Suprapubic skin (tissue), 4 donors: ENCODE results near the gene OR4K14. TPM values are rescaled to one million over a fixed set of nuclear protein-coding genes. Genes with fewer than 3 reads are reported as not detected.
"Not testable (repeated sequence)": the region's sequence is repeated elsewhere in the genome, so short reads cannot be mapped to it uniquely, and the experiment has no call there.

Experiments
- DNase-seq, 2 donors: peaks; one replicate each; pipeline ENCODE4 v3.0.0-alpha.2; 2019; ENCODE audit warnings: low spot score in 2 of 2
- H3K27ac ChIP-seq: fragments of 200-600 bp; sonication (generic); one replicate; pipeline ENCODE4 v1.5.1; 2019
- H3K27me3 ChIP-seq: fragments of 200-600 bp; sonication (generic); one replicate; pipeline ENCODE4 v1.5.1; 2019
- H3K36me3 ChIP-seq: fragments of 200-600 bp; sonication (generic); one replicate; pipeline ENCODE4 v1.5.1; 2019
- H3K4me1 ChIP-seq: fragments of 200-600 bp; sonication (generic); one replicate; pipeline ENCODE4 v1.5.1; 2019
- H3K4me3 ChIP-seq: fragments of 200-600 bp; sonication (generic); one replicate; pipeline ENCODE4 v1.5.1; 2019; ENCODE audit warnings: mild to moderate bottlenecking
- H3K9me3 ChIP-seq: fragments of 200-600 bp; sonication (generic); one replicate; pipeline ENCODE4 v1.5.1; 2019
- EP300 ChIP-seq: sonication (generic); formaldehyde crosslinking; IDR thresholded peaks from one replicate; pipeline ENCODE4 v1.6.1; 2017; ENCODE audit warnings: antibody characterized with exemption
- POLR2A ChIP-seq, 2 donors: fragments of 450-650 bp; IDR thresholded peaks; one replicate each; pipeline ENCODE4 v1.6.1; 2017; ENCODE audit warnings: antibody characterized with exemption in 2 of 2, mild to moderate bottlenecking in 2 of 2, moderate library complexity in 2 of 2
- POLR2AphosphoS5 ChIP-seq, 3 donors: sonication (generic); formaldehyde crosslinking; IDR thresholded peaks; one replicate each; pipeline ENCODE4 v1.6.1; 2017; ENCODE audit warnings: antibody characterized with exemption in 3 of 3
- WGBS: methylation state at CpG from one replicate; pipeline ENCODE4 v1.1.5; 2018; 5-methylcytosine and 5-hydroxymethylcytosine counted together
- total RNA-seq, 4 donors: library from RNA; depleted of rRNA; stranded (reverse); fragments of >200 nt; gene quantifications; one replicate each; pipeline ENCODE4 v1.1.0, GENCODE V29; 2016
- TF ChIP-seq, protein P1 (sequence below), 2 donors: fragments of 200-600 bp in 1 of 2; fragments of 450-650 bp in 1 of 2; sonication (generic) in 1 of 2; IDR thresholded peaks; one replicate each; pipeline ENCODE4 v1.5.1; 2016 to 2019; ENCODE audit warnings: antibody characterized with exemption in 2 of 2, mild to moderate bottlenecking in 1 of 2, moderate library complexity in 1 of 2

OR4K14 gene
- total RNA-seq, 4 donors from 2014 or later: not detected

DNA sequence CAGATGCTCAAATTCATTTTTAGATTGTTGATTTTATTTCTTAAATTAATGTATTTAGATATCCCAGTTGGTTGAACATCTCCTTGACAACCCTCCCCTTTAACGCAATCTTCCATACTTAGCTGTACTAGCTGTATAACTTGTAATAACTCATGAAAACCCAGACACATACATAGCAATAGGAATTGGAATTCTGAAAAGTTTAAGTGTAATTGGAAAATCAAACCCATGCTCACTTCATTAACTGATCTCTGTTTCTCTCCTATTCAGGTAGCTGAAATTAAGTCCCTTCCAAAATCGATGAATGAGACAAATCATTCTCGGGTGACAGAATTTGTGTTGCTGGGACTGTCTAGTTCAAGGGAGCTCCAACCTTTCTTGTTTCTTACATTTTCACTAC lies 43.8 kb downstream of the OR4K14 start, which contains the start of gene OR4K15:
Gene OR4K15, plus strand, starts transcription at position 301 of the 400 bp plus-strand sequence. Its CDS starts 0 bp downstream, at position 301.
- no peaks in the 10 kb centered on the region for H3K27me3 ChIP-seq
- WGBS: 97% methylated on average over 3 of the region's 3 CpGs
- no peak within 1 kb of the TSS for H3K27ac ChIP-seq
- TF ChIP-seq, protein P1, sequence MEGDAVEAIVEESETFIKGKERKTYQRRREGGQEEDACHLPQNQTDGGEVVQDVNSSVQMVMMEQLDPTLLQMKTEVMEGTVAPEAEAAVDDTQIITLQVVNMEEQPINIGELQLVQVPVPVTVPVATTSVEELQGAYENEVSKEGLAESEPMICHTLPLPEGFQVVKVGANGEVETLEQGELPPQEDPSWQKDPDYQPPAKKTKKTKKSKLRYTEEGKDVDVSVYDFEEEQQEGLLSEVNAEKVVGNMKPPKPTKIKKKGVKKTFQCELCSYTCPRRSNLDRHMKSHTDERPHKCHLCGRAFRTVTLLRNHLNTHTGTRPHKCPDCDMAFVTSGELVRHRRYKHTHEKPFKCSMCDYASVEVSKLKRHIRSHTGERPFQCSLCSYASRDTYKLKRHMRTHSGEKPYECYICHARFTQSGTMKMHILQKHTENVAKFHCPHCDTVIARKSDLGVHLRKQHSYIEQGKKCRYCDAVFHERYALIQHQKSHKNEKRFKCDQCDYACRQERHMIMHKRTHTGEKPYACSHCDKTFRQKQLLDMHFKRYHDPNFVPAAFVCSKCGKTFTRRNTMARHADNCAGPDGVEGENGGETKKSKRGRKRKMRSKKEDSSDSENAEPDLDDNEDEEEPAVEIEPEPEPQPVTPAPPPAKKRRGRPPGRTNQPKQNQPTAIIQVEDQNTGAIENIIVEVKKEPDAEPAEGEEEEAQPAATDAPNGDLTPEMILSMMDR (IDR thresholded peaks at IDR 0.05): no peak
- TF ChIP-seq POLR2A (IDR thresholded peaks at IDR 0.05) (no peak), POLR2AphosphoS5 (IDR thresholded peaks at IDR 0.05) (no peak), EP300 (no peak)
- no peak within 1 kb of the TSS for H3K4me3 ChIP-seq
- no peaks in the 10 kb centered on the region for H3K36me3 ChIP-seq
- no peaks in the 10 kb centered on the region for H3K9me3 ChIP-seq
- DNase-seq: no peak
- H3K4me1 ChIP-seq: no peaks in the 10 kb centered on the region

DNA sequence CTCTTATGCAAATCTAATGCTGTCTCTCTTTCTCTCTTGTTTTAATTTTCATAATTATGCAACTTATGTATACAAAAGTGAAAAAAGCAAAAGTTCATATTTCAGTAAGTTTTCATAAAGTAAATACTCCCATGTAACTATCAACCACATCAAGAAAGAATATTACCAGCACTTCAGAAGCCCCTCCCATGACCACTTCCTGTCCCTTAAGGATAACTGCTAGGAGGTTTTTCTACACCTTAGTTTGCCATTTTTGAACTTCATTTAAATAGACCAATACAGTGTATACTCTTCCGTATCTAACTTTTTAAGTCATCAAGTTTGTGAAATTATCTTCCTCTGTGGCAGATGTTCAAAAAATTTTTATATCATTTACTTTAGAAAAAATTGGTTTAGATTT lies 44.3 kb downstream of the OR4K14 start:
- no peaks in the 10 kb centered on the region for H3K27me3 ChIP-seq
- no peaks in the 10 kb centered on the region for H3K36me3 ChIP-seq
- TF ChIP-seq, protein P1 (IDR thresholded peaks at IDR 0.05): no peak
- TF ChIP-seq POLR2AphosphoS5 (IDR thresholded peaks at IDR 0.05) (no peak), POLR2A (IDR thresholded peaks at IDR 0.05) (no peak), EP300 (no peak)
- H3K4me1 ChIP-seq: no peaks in the 10 kb centered on the region
- no peak for DNase-seq
- no peaks in the 10 kb centered on the region for H3K9me3 ChIP-seq
- H3K4me3 ChIP-seq: no peak overlapping the region
- 71% methylated on average over 1 of the region's 1 CpG for WGBS
- no peak overlapping the region for H3K27ac ChIP-seq

DNA sequence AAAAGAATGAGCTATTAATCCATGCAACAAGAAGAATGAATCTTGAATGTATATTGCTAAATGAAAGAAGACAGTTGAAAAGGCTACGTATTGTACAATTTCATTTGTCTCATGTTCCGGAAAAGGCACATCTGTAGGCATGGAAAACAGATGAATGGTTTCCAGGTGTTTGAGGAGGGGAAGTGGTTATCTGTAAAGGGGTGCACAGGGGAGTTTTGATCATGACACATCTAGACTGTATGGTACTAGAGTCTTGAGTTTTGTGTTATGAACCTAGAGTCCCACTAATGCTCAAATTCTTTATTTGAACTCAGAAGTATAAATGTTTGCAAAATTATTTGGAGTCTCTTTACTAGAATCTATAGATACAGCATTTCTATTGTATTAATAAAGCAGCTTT lies 49.4 kb downstream of the OR4K14 start:
- not testable (repeated sequence) for H3K36me3 ChIP-seq, H3K9me3 ChIP-seq, H3K4me3 ChIP-seq, H3K27ac ChIP-seq, DNase-seq, H3K27me3 ChIP-seq, H3K4me1 ChIP-seq
- 50% methylated on average over 2 of the region's 2 CpGs for WGBS

Other genes starting within 250 kb of the OR4K14 start
- gene OR4M1, start 245.8 kb downstream of the OR4K14 start, total RNA-seq: not detected
- gene OR4N2, start 215.5 kb downstream of the OR4K14 start, total RNA-seq: not detected
- under 1 TPM in 1 of 4 donors, not detected in 3; 0.04 TPM for gene OR4K2, start 144.2 kb downstream of the OR4K14 start, total RNA-seq
- gene OR4K5, start 98.7 kb downstream of the OR4K14 start, total RNA-seq: not detected
- gene OR4K1, start 88.4 kb downstream of the OR4K14 start, total RNA-seq: not detected
- gene OR4K15, start 43.7 kb downstream of the OR4K14 start, total RNA-seq: not detected
- not detected for gene OR4Q2, start 17.1 kb downstream of the OR4K14 start, total RNA-seq
- not detected for gene OR4K13, start 16.7 kb upstream of the OR4K14 start, total RNA-seq
- not detected for gene OR4L1, start 40.7 kb upstream of the OR4K14 start, total RNA-seq
- gene OR4K17, start 91.4 kb upstream of the OR4K14 start, total RNA-seq: not detected
- not detected for gene OR4N5, start 119.5 kb upstream of the OR4K14 start, total RNA-seq
- not detected for gene OR11G2, start 171.6 kb upstream of the OR4K14 start, total RNA-seq
- gene OR11H6, start 204.4 kb upstream of the OR4K14 start, total RNA-seq: not detected
- gene OR11H7, start 209.7 kb upstream of the OR4K14 start, total RNA-seq: not detected
- not detected for gene OR11H4, start 220.0 kb upstream of the OR4K14 start, total RNA-seq